Measurements from ENCODE around the gene SUFU. TPM values are rescaled to one million over a fixed set of nuclear protein-coding genes. Genes with fewer than 3 reads are reported as not detected.
A peak's percentile ranks its signal among the peaks of the same experiment; 100 is the strongest.

SUFU gene
- total RNA-seq, 1 donor from 2014 or later, result 14.3 TPM

- Histone ChIP-seq H3K4me1 (peaks cover 95% of the 10 kb centered on the region), H3K36me3 (peaks cover 58% of the 10 kb centered on the region), H3K4me3 (no peak overlapping the region), H3K27ac (peak overlapping the region; percentile 99), H3K27me3 (ENCODE audit: low read depth) (no peaks in the 10 kb centered on the region), H3K9me3 (no peaks in the 10 kb centered on the region)
- DNase-seq, result no peak
- intact Hi-C loops (cut with DNase I), result no loop called here
- no peak for ATAC-seq
- no peak for TF ChIP-seq CTCF (IDR thresholded peaks at IDR 0.05)
Measured at GRCh38 chr10:102650655-102651454, 147.1 kb downstream of the SUFU start.

- no peak overlapping the region for H3K4me3 ChIP-seq
- DNase-seq, result no peak
- no peak for ATAC-seq
- no peaks in the 10 kb centered on the region for H3K9me3 ChIP-seq
- H3K27me3 ChIP-seq (ENCODE audit: low read depth), result no peaks in the 10 kb centered on the region
- H3K36me3 ChIP-seq, result peaks cover 66% of the 10 kb centered on the region
- peaks cover 97% of the 10 kb centered on the region for H3K4me1 ChIP-seq
- H3K27ac ChIP-seq, result peak overlapping the region; percentile 99
- TF ChIP-seq CTCF (IDR thresholded peaks at IDR 0.05), result no peak
- intact Hi-C loops (cut with DNase I), result no loop called here
Measured at GRCh38 chr10:102651455-102652169, 147.8 kb downstream of the SUFU start.

GRCh38 chr10:102652170-102652916 is 148.6 kb downstream of the SUFU start:
- no peak for TF ChIP-seq CTCF (IDR thresholded peaks at IDR 0.05)
- H3K4me3 ChIP-seq, result no peak overlapping the region
- H3K36me3 ChIP-seq, result peaks cover 73% of the 10 kb centered on the region
- H3K9me3 ChIP-seq, result no peaks in the 10 kb centered on the region
- H3K27me3 ChIP-seq (ENCODE audit: low read depth), result no peaks in the 10 kb centered on the region
- peak overlapping the region; percentile 99 for H3K27ac ChIP-seq
- H3K4me1 ChIP-seq, result peaks cover 97% of the 10 kb centered on the region
- intact Hi-C loops (cut with DNase I), result no loop called here
- no peak for ATAC-seq
- DNase-seq, result no peak

- no peak for DNase-seq
- no peak for TF ChIP-seq CTCF (IDR thresholded peaks at IDR 0.05)
- Histone ChIP-seq H3K4me3 (no peak overlapping the region), H3K27ac (peak overlapping the region; percentile 99), H3K36me3 (peaks cover 79% of the 10 kb centered on the region), H3K27me3 (ENCODE audit: low read depth) (no peaks in the 10 kb centered on the region), H3K4me1 (peaks cover 97% of the 10 kb centered on the region), H3K9me3 (no peaks in the 10 kb centered on the region)
- intact Hi-C loops (cut with DNase I), result no loop called here
- no peak for ATAC-seq
Measured at GRCh38 chr10:102653060-102653459, 149.3 kb downstream of the SUFU start.

GRCh38 chr10:102654566-102654965 is 150.8 kb downstream of the SUFU start:
- no peaks in the 10 kb centered on the region for H3K27me3 ChIP-seq (ENCODE audit: low read depth)
- intact Hi-C loops (cut with DNase I), result no loop called here
- H3K4me3 ChIP-seq, result no peak overlapping the region
- H3K4me1 ChIP-seq, result peaks cover 94% of the 10 kb centered on the region
- peak overlapping the region; percentile 5 for H3K27ac ChIP-seq
- ATAC-seq, result no peak
- no peak for TF ChIP-seq CTCF (IDR thresholded peaks at IDR 0.05)
- peaks cover 77% of the 10 kb centered on the region for H3K36me3 ChIP-seq
- H3K9me3 ChIP-seq, result no peaks in the 10 kb centered on the region
- DNase-seq, result no peak
